Measurements from ENCODE around the gene VLDLR. TPM values are rescaled to one million over a fixed set of nuclear protein-coding genes. Genes with fewer than 3 reads are reported as not detected.

The VLDLR gene
- total RNA-seq, 3 donors from 2014 or later (not counting 1 experiment from before 2014, with no cell fraction given) = 1.4 to 2.6 (median 2.4) TPM

DNA sequence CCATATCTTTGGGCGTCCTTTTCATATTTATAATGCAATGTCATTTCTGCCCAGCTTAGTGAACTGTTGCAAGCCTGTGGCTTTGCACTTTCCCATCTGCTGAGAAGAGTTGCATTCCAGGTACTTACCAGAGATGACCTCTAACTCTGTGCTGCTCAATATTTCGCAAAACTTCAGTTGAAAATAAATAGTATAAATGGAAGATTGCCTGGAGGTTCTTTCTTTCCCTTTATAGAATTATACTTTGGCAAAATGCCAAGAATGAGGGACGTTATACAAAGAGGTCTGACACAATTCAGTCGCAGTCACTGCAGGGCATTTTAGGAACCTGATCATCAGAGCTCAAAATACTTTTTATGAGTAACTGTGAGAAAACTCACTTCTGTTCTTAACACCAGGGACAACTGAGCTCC lies 18.9 kb upstream of the VLDLR start:
- peaks cover 17 to 44% of the 10 kb centered on the region in 2 donors for H3K27me3 Mint-ChIP-seq (ENCODE audit: low read depth in 2 of 2)
- H3K4me1 ChIP-seq (ENCODE audit: control insufficient read depth, insufficient read depth, low read length) = no peaks in the 10 kb centered on the region
- intact Hi-C loops (cut with micrococcal nuclease) = no loop called here

GRCh38 chr9:2603621-2604020 lies 18.0 kb upstream of the VLDLR start:
- Mint-ChIP-seq H3K36me3 (no peaks in the 10 kb centered on the region), H3K4me1 (no peaks in the 10 kb centered on the region), H3K9me3 (no peaks in the 10 kb centered on the region), H3K27ac (no peak overlapping the region), H3K27me3 (ENCODE audit: low read depth in 2 of 2) (peaks cover 16 to 40% of the 10 kb centered on the region in 2 donors), H3K4me3 (no peak overlapping the region)
- no peaks in the 10 kb centered on the region for H3K9me3 ChIP-seq (ENCODE audit: control insufficient read depth, insufficient read depth, low read length)
- DNase-seq (no peak), ATAC-seq (no peak)
- H3K4me1 ChIP-seq (ENCODE audit: control insufficient read depth, insufficient read depth, low read length) = no peaks in the 10 kb centered on the region
- no peak for TF ChIP-seq CTCF (IDR thresholded peaks at IDR 0.05)
- H3K27ac ChIP-seq (ENCODE audit: low read length) = no peak overlapping the region
- no peaks in the 10 kb centered on the region for H3K36me3 ChIP-seq (ENCODE audit: control insufficient read depth, insufficient read depth, low read length)
- H3K4me3 ChIP-seq (ENCODE audit: low read length) = no peak overlapping the region
- WGBS (ENCODE audit: insufficient coverage) = 66% methylated on average over 2 of the region's 2 CpGs
- intact Hi-C loops (cut with micrococcal nuclease) = no loop called here
- no peaks in the 10 kb centered on the region for H3K27me3 ChIP-seq (ENCODE audit: control insufficient read depth, insufficient read depth, low read length)

More for the DNA sequence above, 18.9 kb upstream of the VLDLR start:
- TF ChIP-seq CTCF (IDR thresholded peaks at IDR 0.05) = no peak
- H3K36me3 Mint-ChIP-seq = no peaks in the 10 kb centered on the region
- Histone ChIP-seq H3K36me3 (ENCODE audit: control insufficient read depth, insufficient read depth, low read length) (no peaks in the 10 kb centered on the region), H3K27me3 (ENCODE audit: control insufficient read depth, insufficient read depth, low read length) (no peaks in the 10 kb centered on the region), H3K27ac (ENCODE audit: low read length) (no peak overlapping the region), H3K9me3 (ENCODE audit: control insufficient read depth, insufficient read depth, low read length) (no peaks in the 10 kb centered on the region), H3K4me3 (ENCODE audit: low read length) (no peak overlapping the region)
- H3K9me3 Mint-ChIP-seq = no peaks in the 10 kb centered on the region
- no peak overlapping the region for H3K27ac Mint-ChIP-seq
- H3K4me1 Mint-ChIP-seq = no peaks in the 10 kb centered on the region
- H3K4me3 Mint-ChIP-seq = no peak overlapping the region
- ATAC-seq (no peak), DNase-seq (no peak)
- WGBS (ENCODE audit: insufficient coverage) = 32% methylated on average over 4 of the region's 4 CpGs

GRCh38 chr9:2605246-2605645 lies 16.3 kb upstream of the VLDLR start:
- H3K27ac Mint-ChIP-seq = no peak overlapping the region
- intact Hi-C loops (cut with micrococcal nuclease) = no loop called here
- no peak overlapping the region for H3K4me3 ChIP-seq (ENCODE audit: low read length)
- H3K27me3 Mint-ChIP-seq (ENCODE audit: low read depth in 2 of 2) = peaks cover 10 to 38% of the 10 kb centered on the region in 2 donors
- no peak for ATAC-seq
- no peaks in the 10 kb centered on the region for H3K4me1 Mint-ChIP-seq
- TF ChIP-seq CTCF (IDR thresholded peaks at IDR 0.05) = no peak
- H3K9me3 Mint-ChIP-seq = no peaks in the 10 kb centered on the region
- H3K4me3 Mint-ChIP-seq = no peak overlapping the region
- H3K27me3 ChIP-seq (ENCODE audit: control insufficient read depth, insufficient read depth, low read length) = no peaks in the 10 kb centered on the region
- no peaks in the 10 kb centered on the region for H3K9me3 ChIP-seq (ENCODE audit: control insufficient read depth, insufficient read depth, low read length)
- H3K36me3 ChIP-seq (ENCODE audit: control insufficient read depth, insufficient read depth, low read length) = no peaks in the 10 kb centered on the region
- H3K27ac ChIP-seq (ENCODE audit: low read length) = no peak overlapping the region
- WGBS (ENCODE audit: insufficient coverage) = 93% methylated on average over 3 of the region's 3 CpGs
- no peak for DNase-seq
- H3K36me3 Mint-ChIP-seq = no peaks in the 10 kb centered on the region
- H3K4me1 ChIP-seq (ENCODE audit: control insufficient read depth, insufficient read depth, low read length) = no peaks in the 10 kb centered on the region

DNA sequence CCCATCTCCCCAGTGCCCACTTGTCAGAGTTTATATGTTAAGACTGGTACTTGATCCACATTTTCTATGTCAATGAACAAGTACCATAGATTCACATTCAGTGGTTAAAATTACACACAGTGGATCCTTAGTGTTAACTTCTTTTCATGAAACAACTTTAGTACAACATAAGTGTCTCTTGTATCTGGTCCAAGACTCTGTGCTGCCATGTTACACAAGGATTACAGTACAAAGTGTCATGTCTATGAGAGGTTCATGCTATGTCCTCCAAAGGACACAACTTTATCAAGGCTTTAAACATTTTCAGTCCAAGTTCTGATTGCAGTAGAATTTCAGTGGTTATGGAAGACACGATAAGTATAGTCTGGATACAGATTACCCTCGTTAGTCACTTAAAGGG lies 13.3 kb upstream of the VLDLR start:
- Histone ChIP-seq H3K27ac (ENCODE audit: low read length) (no peak overlapping the region), H3K4me1 (ENCODE audit: control insufficient read depth, insufficient read depth, low read length) (no peaks in the 10 kb centered on the region), H3K27me3 (ENCODE audit: control insufficient read depth, insufficient read depth, low read length) (no peaks in the 10 kb centered on the region), H3K36me3 (ENCODE audit: control insufficient read depth, insufficient read depth, low read length) (no peaks in the 10 kb centered on the region), H3K9me3 (ENCODE audit: control insufficient read depth, insufficient read depth, low read length) (no peaks in the 10 kb centered on the region), H3K4me3 (ENCODE audit: low read length) (no peak overlapping the region)
- Mint-ChIP-seq H3K4me3 (no peak overlapping the region), H3K27ac (no peak overlapping the region), H3K9me3 (no peaks in the 10 kb centered on the region), H3K36me3 (no peaks in the 10 kb centered on the region), H3K27me3 (ENCODE audit: low read depth in 2 of 2) (peaks cover 16 to 49% of the 10 kb centered on the region in 2 donors), H3K4me1 (no peaks in the 10 kb centered on the region)
- DNase-seq = no peak
- no peak for ATAC-seq
- no peak for TF ChIP-seq CTCF (IDR thresholded peaks at IDR 0.05)
- intact Hi-C loops (cut with micrococcal nuclease) = no loop called here
- WGBS (ENCODE audit: insufficient coverage) = 85% methylated on average over 2 of the region's 2 CpGs
